HCT116 (cell line): ENCODE data around the gene FMN2. TPM values are rescaled to one million over a fixed set of nuclear protein-coding genes. Genes with fewer than 3 reads are reported as not detected.

Experiments
- ATAC-seq: fragments of 200-7000 bp; cut with Tn5 transposase; 2 replicates; pipeline ENCODE4 v1.9.1; 2020; ENCODE audit warnings: mild to moderate bottlenecking, moderate library complexity
- BruUV-seq: library from RNA; stranded (reverse); fragments of 400-500 nt; replicated peaks from 2 replicates; lab custom pipeline; 2021; lab: Mats Ljungman, UMichigan
- CTCF ChIA-PET: fragments of 300-600 bp; sonication (Branson Sonifier 250); formaldehyde crosslinking; loops from one replicate; lab custom pipeline; 2021; ENCODE audit warnings: antibody characterized with exemption; lab: Charles Lee
- POLR2A ChIA-PET: fragments of 300-600, 350-600 bp; sonication (Branson Sonifier 250); formaldehyde crosslinking; loops from one replicate; lab custom pipeline; 2021; ENCODE audit warnings: antibody characterized with exemption; lab: Charles Lee
- RAD21 ChIA-PET, 2 experiments: fragments of 300-600 bp; sonication (Branson Sonifier 250); formaldehyde crosslinking; loops; one replicate each; lab custom pipeline; 2023; ENCODE audit warnings: low total read pairs in 2 of 2; ENCODE audit not compliant: uncharacterized antibody in 2 of 2, unreplicated experiment in 2 of 2, low non-redundant PET in 1 of 2; lab: Charles Lee
- DNase-seq: peaks from one replicate; pipeline ENCODE4 v3.0.0-alpha.2; 2010; ENCODE audit warnings: low read depth, low spot score
- H2AFZ ChIP-seq: fragments of 200-600 bp; shearing (Covaris generic), sonication (generic); 2 replicates; pipeline ENCODE4 v1.6.1; 2017; ENCODE audit warnings: low read depth, mixed run types, mixed read lengths, antibody characterized with exemption, low read length; ENCODE audit not compliant: poor library complexity, severe bottlenecking
- H3K27ac ChIP-seq: 2 replicates; pipeline ENCODE4 v1.5.1; 2012; ENCODE audit warnings: low read depth, low read length
- H3K27me3 ChIP-seq: fragments of 200-600 bp; sonication (generic); 2 replicates; pipeline ENCODE4 v1.6.1; 2016; ENCODE audit warnings: mixed run types, low read length, mixed read lengths; ENCODE audit not compliant: insufficient read depth
- H3K36me3 ChIP-seq, 2 experiments: fragments of 200-500 bp in 1 of 2; fragments of 200-600 bp in 1 of 2; sonication (Bioruptor generic) in 1 of 2; sonication (generic) in 1 of 2; 2 replicates each; pipeline versions ENCODE4 v1.5.1 to v1.6.1; 2014 to 2016; ENCODE audit warnings: low read length in 2 of 2, inconsistent platforms in 1 of 2, mixed read lengths in 1 of 2, mixed run types in 1 of 2; ENCODE audit not compliant: insufficient read depth in 2 of 2, control insufficient read depth in 1 of 2
- H3K4me1 ChIP-seq, 2 experiments: fragments of 200-600 bp in 1 of 2; sonication (generic) in 1 of 2; 2 replicates each; pipeline versions ENCODE4 v1.5.1 to v1.6.1; 2012 to 2017; ENCODE audit warnings: low read length in 2 of 2, inconsistent platforms in 1 of 2, mild to moderate bottlenecking in 1 of 2, mixed read lengths in 1 of 2, mixed run types in 1 of 2, moderate library complexity in 1 of 2; ENCODE audit not compliant: insufficient read depth in 2 of 2, control insufficient read depth in 1 of 2
- H3K4me2 ChIP-seq: fragments of 200-600 bp; sonication (generic); 2 replicates; pipeline ENCODE4 v1.6.1; 2017; ENCODE audit warnings: mixed run types, low read length, mixed read lengths
- H3K4me3 ChIP-seq, 2 experiments: fragments of 200-600 bp in 1 of 2; sonication (generic) in 1 of 2; replicated peaks in 1 of 2; 2 replicates each; pipeline ENCODE4 v1.5.1; 2011 to 2016; ENCODE audit warnings: low read length in 2 of 2, control low read depth in 1 of 2, low read depth in 1 of 2, mild to moderate bottlenecking in 1 of 2, mixed read lengths in 1 of 2, mixed run types in 1 of 2
- H3K79me2 ChIP-seq: fragments of 200-600 bp; sonication (generic); 2 replicates; pipeline ENCODE4 v1.6.1; 2017; ENCODE audit warnings: mild to moderate bottlenecking, mixed run types, low read length, moderate library complexity, mixed read lengths; ENCODE audit not compliant: insufficient read depth
- H3K9ac ChIP-seq: fragments of 200-600 bp; sonication (generic); 2 replicates; pipeline ENCODE4 v1.6.1; 2016; ENCODE audit warnings: low read length, mixed read lengths
- H3K9me2 ChIP-seq: fragments of 200-600 bp; sonication (generic), shearing (Covaris generic); 2 replicates; pipeline ENCODE4 v1.6.1; 2017; ENCODE audit warnings: mixed run types, mild to moderate bottlenecking, moderate library complexity; ENCODE audit not compliant: insufficient read depth
- H3K9me3 ChIP-seq, 2 experiments: fragments of 200-500 bp in 1 of 2; fragments of 200-600 bp in 1 of 2; sonication (Bioruptor generic) in 1 of 2; sonication (generic) in 1 of 2; 2 replicates each; pipeline ENCODE4 v1.6.1; 2014 to 2017; ENCODE audit warnings: low read length in 2 of 2, mixed read lengths in 2 of 2, inconsistent platforms in 1 of 2, low read depth in 1 of 2, mild to moderate bottlenecking in 1 of 2, mixed run types in 1 of 2, moderate library complexity in 1 of 2; ENCODE audit not compliant: control insufficient read depth in 1 of 2, insufficient read depth in 1 of 2
- H4K20me1 ChIP-seq: fragments of 200-600 bp; sonication (generic), shearing (Covaris generic); 2 replicates; pipeline ENCODE4 v1.6.1; 2017; ENCODE audit warnings: mixed run types, mild to moderate bottlenecking, moderate library complexity; ENCODE audit not compliant: insufficient read depth
- CBX3 ChIP-seq: IDR thresholded peaks from 2 replicates; pipeline ENCODE4 v1.6.1; 2012; ENCODE audit warnings: low read depth
- CEBPB ChIP-seq: IDR thresholded peaks from 2 replicates; pipeline ENCODE4 v1.6.1; 2012; ENCODE audit warnings: low read depth
- EGR1 ChIP-seq: IDR thresholded peaks from 2 replicates; pipeline ENCODE4 v1.6.1; 2012; ENCODE audit warnings: low read depth
- EZH2 ChIP-seq: fragments of 200-600 bp; sonication (generic); IDR thresholded peaks from 2 replicates; pipeline ENCODE4 v1.6.1; 2017; ENCODE audit warnings: antibody characterized with exemption, mixed run types
- EZH2phosphoT487 ChIP-seq: fragments of 200-600 bp; IDR thresholded peaks from 2 replicates; pipeline ENCODE4 v1.6.1; 2018; ENCODE audit warnings: antibody characterized with exemption, borderline replicate concordance
- FOSL1 ChIP-seq: IDR thresholded peaks from 2 replicates; pipeline ENCODE4 v1.6.1; 2012; ENCODE audit warnings: low read depth
- JUND ChIP-seq: IDR thresholded peaks from 2 replicates; pipeline ENCODE4 v1.6.1; 2012
- POLR2A ChIP-seq: IDR thresholded peaks from 2 replicates; pipeline ENCODE4 v1.7.0; 2011; ENCODE audit warnings: borderline replicate concordance; ENCODE audit not compliant: insufficient read depth, insufficient read length; ENCODE audit errors: extremely low read depth
- POLR2AphosphoS5 ChIP-seq: IDR thresholded peaks from 2 replicates; pipeline ENCODE4 v1.6.1; 2011; ENCODE audit warnings: mild to moderate bottlenecking, low read depth, low read length, moderate library complexity
- RAD21 ChIP-seq: IDR thresholded peaks from 2 replicates; pipeline ENCODE4 v1.6.1; 2012; ENCODE audit warnings: low read depth, mild to moderate bottlenecking
- SP1 ChIP-seq: IDR thresholded peaks from 2 replicates; pipeline ENCODE4 v1.6.1; 2012; ENCODE audit warnings: low read depth
- TCF7L2 ChIP-seq: IDR thresholded peaks from 2 replicates; pipeline ENCODE4 v1.7.0; 2011; ENCODE audit warnings: borderline replicate concordance, inconsistent platforms; ENCODE audit not compliant: insufficient read depth, insufficient read length; ENCODE audit errors: extremely low read depth
- YY1 ChIP-seq: IDR thresholded peaks from 2 replicates; pipeline ENCODE4 v1.6.1; 2011; ENCODE audit warnings: low read length, low read depth, moderate library complexity, mild to moderate bottlenecking; ENCODE audit not compliant: insufficient replicate concordance; ENCODE audit errors: extremely low read depth
- ZFX ChIP-seq: fragments of 450-650 bp; IDR thresholded peaks from 2 replicates; pipeline ENCODE4 v1.6.1; 2017
- intact Hi-C: fragments of 100-400 bp; cut with micrococcal nuclease; formaldehyde crosslinking; loops from 2 replicates; pipeline ENCODE4 v1.10.0; 2022
- total RNA-seq: library from RNA; stranded (reverse); gene quantifications from one replicate; pipeline ENCODE4 v1.2.1, GENCODE V29; 2021; ENCODE audit not compliant: unreplicated experiment
- TF ChIP-seq, protein P1 (sequence below): IDR thresholded peaks from 2 replicates; pipeline ENCODE4 v1.6.1; 2011; ENCODE audit warnings: mild to moderate bottlenecking, low read length, moderate library complexity; ENCODE audit not compliant: insufficient replicate concordance; ENCODE audit errors: extremely low read depth
- TF ChIP-seq, protein P2 (sequence below): IDR thresholded peaks from 2 replicates; pipeline ENCODE4 v1.6.1; 2012; ENCODE audit warnings: low read depth
- TF ChIP-seq, protein P3 (sequence below): IDR thresholded peaks from 2 replicates; pipeline ENCODE4 v1.6.1; 2012
- TF ChIP-seq, protein P4 (sequence below), 3 experiments: fragments of 200-600 bp in 1 of 3; sonication (generic) in 1 of 3; IDR thresholded peaks in 2 of 3; conservative IDR thresholded peaks in 1 of 3; 2 replicates each; pipeline ENCODE4 v1.5.1; 2012 to 2017; ENCODE audit warnings: low read depth in 2 of 3, low read length in 2 of 3, antibody characterized with exemption in 1 of 3, borderline replicate concordance in 1 of 3, control low read depth in 1 of 3, mild to moderate bottlenecking in 1 of 3, mixed read lengths in 1 of 3, mixed run types in 1 of 3, moderate library complexity in 1 of 3; ENCODE audit not compliant: insufficient read depth in 1 of 3
- TF ChIP-seq, protein P5 (sequence below): IDR thresholded peaks from 2 replicates; pipeline ENCODE4 v1.6.1; 2012

FMN2 gene
- total RNA-seq, 1 experiment from 2014 or later, result not detected

DNA sequence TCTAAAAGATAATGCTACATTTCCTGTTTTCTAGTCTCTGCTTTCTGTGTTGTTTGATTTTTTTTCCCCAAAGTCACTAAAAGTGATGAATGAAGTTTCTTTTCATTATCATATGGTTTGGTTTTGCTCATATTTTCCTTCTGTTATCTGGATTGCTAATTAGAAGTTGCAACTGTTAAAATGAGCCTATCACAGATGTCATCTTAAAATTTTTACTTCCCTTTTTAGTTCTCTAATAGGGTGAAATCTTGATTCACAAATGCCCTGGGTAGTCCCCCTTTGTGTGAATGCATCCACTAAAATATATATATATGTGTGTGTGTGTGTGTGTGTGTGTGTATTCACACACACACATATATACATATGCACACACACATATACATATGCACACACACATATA, 376.2 kb downstream of the FMN2 start:
- no TSS peak for BruUV-seq
- H3K4me1 ChIP-seq, result no peaks in the 10 kb centered on the region
- H3K27ac ChIP-seq, result no peak overlapping the region
- no peak overlapping the region for H3K9ac ChIP-seq
- TF ChIP-seq EGR1 (no peak), CEBPB (no peak), EZH2 (no peak), TCF7L2 (no peak), YY1 (no peak), CBX3 (no peak), JUND (no peak), RAD21 (no peak), FOSL1 (no peak), EZH2phosphoT487 (no peak), POLR2AphosphoS5 (no peak), POLR2A (no peak), ZFX (no peak), SP1 (no peak)
- TF ChIP-seq, protein P1, sequence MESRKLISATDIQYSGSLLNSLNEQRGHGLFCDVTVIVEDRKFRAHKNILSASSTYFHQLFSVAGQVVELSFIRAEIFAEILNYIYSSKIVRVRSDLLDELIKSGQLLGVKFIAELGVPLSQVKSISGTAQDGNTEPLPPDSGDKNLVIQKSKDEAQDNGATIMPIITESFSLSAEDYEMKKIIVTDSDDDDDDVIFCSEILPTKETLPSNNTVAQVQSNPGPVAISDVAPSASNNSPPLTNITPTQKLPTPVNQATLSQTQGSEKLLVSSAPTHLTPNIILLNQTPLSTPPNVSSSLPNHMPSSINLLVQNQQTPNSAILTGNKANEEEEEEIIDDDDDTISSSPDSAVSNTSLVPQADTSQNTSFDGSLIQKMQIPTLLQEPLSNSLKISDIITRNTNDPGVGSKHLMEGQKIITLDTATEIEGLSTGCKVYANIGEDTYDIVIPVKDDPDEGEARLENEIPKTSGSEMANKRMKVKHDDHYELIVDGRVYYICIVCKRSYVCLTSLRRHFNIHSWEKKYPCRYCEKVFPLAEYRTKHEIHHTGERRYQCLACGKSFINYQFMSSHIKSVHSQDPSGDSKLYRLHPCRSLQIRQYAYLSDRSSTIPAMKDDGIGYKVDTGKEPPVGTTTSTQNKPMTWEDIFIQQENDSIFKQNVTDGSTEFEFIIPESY, result no peak
- TF ChIP-seq, protein P2, sequence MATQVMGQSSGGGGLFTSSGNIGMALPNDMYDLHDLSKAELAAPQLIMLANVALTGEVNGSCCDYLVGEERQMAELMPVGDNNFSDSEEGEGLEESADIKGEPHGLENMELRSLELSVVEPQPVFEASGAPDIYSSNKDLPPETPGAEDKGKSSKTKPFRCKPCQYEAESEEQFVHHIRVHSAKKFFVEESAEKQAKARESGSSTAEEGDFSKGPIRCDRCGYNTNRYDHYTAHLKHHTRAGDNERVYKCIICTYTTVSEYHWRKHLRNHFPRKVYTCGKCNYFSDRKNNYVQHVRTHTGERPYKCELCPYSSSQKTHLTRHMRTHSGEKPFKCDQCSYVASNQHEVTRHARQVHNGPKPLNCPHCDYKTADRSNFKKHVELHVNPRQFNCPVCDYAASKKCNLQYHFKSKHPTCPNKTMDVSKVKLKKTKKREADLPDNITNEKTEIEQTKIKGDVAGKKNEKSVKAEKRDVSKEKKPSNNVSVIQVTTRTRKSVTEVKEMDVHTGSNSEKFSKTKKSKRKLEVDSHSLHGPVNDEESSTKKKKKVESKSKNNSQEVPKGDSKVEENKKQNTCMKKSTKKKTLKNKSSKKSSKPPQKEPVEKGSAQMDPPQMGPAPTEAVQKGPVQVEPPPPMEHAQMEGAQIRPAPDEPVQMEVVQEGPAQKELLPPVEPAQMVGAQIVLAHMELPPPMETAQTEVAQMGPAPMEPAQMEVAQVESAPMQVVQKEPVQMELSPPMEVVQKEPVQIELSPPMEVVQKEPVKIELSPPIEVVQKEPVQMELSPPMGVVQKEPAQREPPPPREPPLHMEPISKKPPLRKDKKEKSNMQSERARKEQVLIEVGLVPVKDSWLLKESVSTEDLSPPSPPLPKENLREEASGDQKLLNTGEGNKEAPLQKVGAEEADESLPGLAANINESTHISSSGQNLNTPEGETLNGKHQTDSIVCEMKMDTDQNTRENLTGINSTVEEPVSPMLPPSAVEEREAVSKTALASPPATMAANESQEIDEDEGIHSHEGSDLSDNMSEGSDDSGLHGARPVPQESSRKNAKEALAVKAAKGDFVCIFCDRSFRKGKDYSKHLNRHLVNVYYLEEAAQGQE, result no peak
- TF ChIP-seq, protein P3, sequence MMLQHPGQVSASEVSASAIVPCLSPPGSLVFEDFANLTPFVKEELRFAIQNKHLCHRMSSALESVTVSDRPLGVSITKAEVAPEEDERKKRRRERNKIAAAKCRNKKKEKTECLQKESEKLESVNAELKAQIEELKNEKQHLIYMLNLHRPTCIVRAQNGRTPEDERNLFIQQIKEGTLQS, result no peak
- TF ChIP-seq, protein P4, sequence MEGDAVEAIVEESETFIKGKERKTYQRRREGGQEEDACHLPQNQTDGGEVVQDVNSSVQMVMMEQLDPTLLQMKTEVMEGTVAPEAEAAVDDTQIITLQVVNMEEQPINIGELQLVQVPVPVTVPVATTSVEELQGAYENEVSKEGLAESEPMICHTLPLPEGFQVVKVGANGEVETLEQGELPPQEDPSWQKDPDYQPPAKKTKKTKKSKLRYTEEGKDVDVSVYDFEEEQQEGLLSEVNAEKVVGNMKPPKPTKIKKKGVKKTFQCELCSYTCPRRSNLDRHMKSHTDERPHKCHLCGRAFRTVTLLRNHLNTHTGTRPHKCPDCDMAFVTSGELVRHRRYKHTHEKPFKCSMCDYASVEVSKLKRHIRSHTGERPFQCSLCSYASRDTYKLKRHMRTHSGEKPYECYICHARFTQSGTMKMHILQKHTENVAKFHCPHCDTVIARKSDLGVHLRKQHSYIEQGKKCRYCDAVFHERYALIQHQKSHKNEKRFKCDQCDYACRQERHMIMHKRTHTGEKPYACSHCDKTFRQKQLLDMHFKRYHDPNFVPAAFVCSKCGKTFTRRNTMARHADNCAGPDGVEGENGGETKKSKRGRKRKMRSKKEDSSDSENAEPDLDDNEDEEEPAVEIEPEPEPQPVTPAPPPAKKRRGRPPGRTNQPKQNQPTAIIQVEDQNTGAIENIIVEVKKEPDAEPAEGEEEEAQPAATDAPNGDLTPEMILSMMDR (IDR thresholded peaks at IDR 0.05 in 2 of 3, conservative IDR thresholded peaks at IDR 0.05 in 1 of 3; ENCODE audit: borderline replicate concordance in 1 of 3, insufficient read depth in 1 of 3, low read depth in 2 of 3, low read length in 2 of 3), result no peak
- TF ChIP-seq, protein P5, sequence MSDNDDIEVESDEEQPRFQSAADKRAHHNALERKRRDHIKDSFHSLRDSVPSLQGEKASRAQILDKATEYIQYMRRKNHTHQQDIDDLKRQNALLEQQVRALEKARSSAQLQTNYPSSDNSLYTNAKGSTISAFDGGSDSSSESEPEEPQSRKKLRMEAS, result no peak
- intact Hi-C loops, result no loop called here
- DNase-seq, result no peak
- no peaks in the 10 kb centered on the region for H3K36me3 ChIP-seq
- no peak overlapping the region for H3K4me3 ChIP-seq
- no peak for ATAC-seq
- H3K9me2 ChIP-seq, result no peaks in the 10 kb centered on the region
- ChIA-PET POLR2A (no interaction called here), CTCF (no interaction called here), RAD21 (no interaction called here)
- no peaks in the 10 kb centered on the region for H3K79me2 ChIP-seq
- no peaks in the 10 kb centered on the region for H4K20me1 ChIP-seq
- H3K4me2 ChIP-seq, result no peak overlapping the region
- H2AFZ ChIP-seq, result no peak overlapping the region
- H3K9me3 ChIP-seq, result peaks cover 0 to 9% of the 10 kb centered on the region in 2 experiments; a peak in 2 of 4 replicates
- H3K27me3 ChIP-seq, result no peaks in the 10 kb centered on the region
